GM23338 (cell line): ENCODE results near the gene PLEKHM2. TPM values are rescaled to one million over a fixed set of nuclear protein-coding genes. Genes with fewer than 3 reads are reported as not detected.
A peak's percentile ranks its signal among the peaks of the same experiment; 100 is the strongest.

Source experiments
- ATAC-seq: fragments of 200-7000 bp; cut with Tn5 transposase; 3 replicates; pipeline ENCODE4 v1.9.1; 2020
- DNase-seq: peaks from one replicate; pipeline ENCODE4 v3.0.0-alpha.2; 2015; ENCODE audit warnings: low spot score
- H2AFZ ChIP-seq: fragments of 200-600 bp; sonication (generic); 2 replicates; pipeline ENCODE4 v1.8.0; 2016; ENCODE audit warnings: antibody characterized with exemption, mild to moderate bottlenecking, moderate library complexity
- H3F3A ChIP-seq: fragments of 200-600 bp; sonication (generic); replicated peaks from 2 replicates; pipeline ENCODE4 v1.8.0; 2017; ENCODE audit warnings: antibody characterized with exemption, mixed run types, low read depth
- H3K27ac ChIP-seq: fragments of 200-600 bp; sonication (generic); 2 replicates; pipeline ENCODE4 v1.6.1; 2016; ENCODE audit warnings: low read depth
- H3K27me3 ChIP-seq: fragments of 200-600 bp; sonication (generic); 2 replicates; pipeline ENCODE4 v1.8.0; 2016; ENCODE audit warnings: mild to moderate bottlenecking, mixed run types, moderate library complexity; ENCODE audit not compliant: insufficient read depth
- H3K36me3 ChIP-seq: fragments of 200-600 bp; sonication (generic); 2 replicates; pipeline ENCODE4 v1.8.0; 2016; ENCODE audit warnings: mild to moderate bottlenecking; ENCODE audit not compliant: insufficient read depth
- H3K4me1 ChIP-seq: fragments of 200-600 bp; sonication (generic); 2 replicates; pipeline ENCODE4 v1.8.0; 2016; ENCODE audit warnings: mild to moderate bottlenecking, moderate library complexity; ENCODE audit not compliant: insufficient read depth
- H3K4me2 ChIP-seq: fragments of 200-600 bp; sonication (generic); 2 replicates; pipeline ENCODE4 v1.7.1; 2017; ENCODE audit warnings: mixed run types
- H3K4me3 ChIP-seq: fragments of 200-600 bp; sonication (generic); 2 replicates; pipeline ENCODE4 v1.6.1; 2016; ENCODE audit warnings: mixed run types
- H3K79me2 ChIP-seq: fragments of 200-600 bp; sonication (generic); replicated peaks from 2 replicates; pipeline ENCODE4 v1.8.0; 2017; ENCODE audit warnings: mild to moderate bottlenecking; ENCODE audit not compliant: insufficient read depth
- H3K9me2 ChIP-seq: fragments of 200-600 bp; sonication (generic); 2 replicates; pipeline ENCODE4 v1.8.0; 2017; ENCODE audit not compliant: insufficient read depth
- H4K20me1 ChIP-seq: fragments of 200-600 bp; sonication (generic); replicated peaks from 2 replicates; pipeline ENCODE4 v1.8.0; 2017; ENCODE audit warnings: mild to moderate bottlenecking; ENCODE audit not compliant: insufficient read depth
- H3K27ac Mint-ChIP-seq: 2 replicates; pipeline ENCODE4 v1.8.0; 2020; ENCODE audit warnings: inconsistent platforms, mild to moderate bottlenecking, moderate library complexity, mixed read lengths
- H3K27me3 Mint-ChIP-seq: 3 replicates; pipeline ENCODE4 v1.8.0; 2022; ENCODE audit warnings: low read depth, mild to moderate bottlenecking, moderate library complexity, mixed read lengths, inconsistent platforms; ENCODE audit not compliant: insufficient read depth, poor library complexity
- H3K36me3 Mint-ChIP-seq: 3 replicates; pipeline ENCODE4 v1.8.0; 2021; ENCODE audit warnings: low read depth, mild to moderate bottlenecking, inconsistent platforms, moderate library complexity, mixed read lengths
- H3K4me1 Mint-ChIP-seq: 3 replicates; pipeline ENCODE4 v1.8.0; 2020; ENCODE audit warnings: mild to moderate bottlenecking, inconsistent platforms, mixed read lengths
- H3K4me3 Mint-ChIP-seq: 3 replicates; pipeline ENCODE4 v1.8.0; 2021; ENCODE audit warnings: moderate library complexity, mild to moderate bottlenecking, inconsistent platforms, mixed read lengths
- H3K9me3 Mint-ChIP-seq: 3 replicates; pipeline ENCODE4 v1.8.0; 2020; ENCODE audit warnings: moderate library complexity, mild to moderate bottlenecking, inconsistent platforms, mixed read lengths
- CREB1 ChIP-seq: fragments of 250-450 bp; sonication (Bioruptor Pico); IDR thresholded peaks from 2 replicates; pipeline ENCODE4 v1.5.0; 2020; ENCODE audit warnings: low read depth, mild to moderate bottlenecking, moderate library complexity
- EZH2 ChIP-seq: fragments of 200-600 bp; sonication (generic); IDR thresholded peaks from one replicate; pipeline ENCODE4 v1.8.0; 2017; ENCODE audit warnings: antibody characterized with exemption, mild to moderate bottlenecking, low read depth; ENCODE audit not compliant: unreplicated experiment
- NANOG ChIP-seq: IDR thresholded peaks from 2 replicates; pipeline ENCODE4 v1.6.1; 2016; ENCODE audit warnings: antibody characterized with exemption, borderline replicate concordance
- POLR2AphosphoS5 ChIP-seq: IDR thresholded peaks from 2 replicates; pipeline ENCODE4 v1.6.1; 2016; ENCODE audit warnings: antibody characterized with exemption, low read depth
- ZNF114 ChIP-seq: fragments of 250-450 bp; sonication (Bioruptor Pico); IDR thresholded peaks from 2 replicates; pipeline ENCODE4 v1.5.0; 2020; ENCODE audit warnings: mild to moderate bottlenecking, moderate library complexity
- polyA plus RNA-seq: library from polyadenylated mRNA; unstranded; fragments of >200 nt; fragmentation: Nextera tagmentation; extraction: Ambion mirVana; gene quantifications from 2 replicates; pipeline ENCODE4 v1.2.1, GENCODE V29; 2016
- total RNA-seq: library from RNA; depleted of rRNA; stranded (reverse); fragments of >200 nt; shearing (Covaris generic); gene quantifications from 2 replicates; pipeline ENCODE4 v1.2.3, GENCODE V29; 2014
- TF ChIP-seq, protein P1 (sequence below): fragments of 250-450 bp; sonication (Bioruptor Pico); IDR thresholded peaks from 2 replicates; pipeline ENCODE4 v1.5.0; 2020; ENCODE audit warnings: mild to moderate bottlenecking, moderate library complexity
- TF ChIP-seq, protein P2 (sequence below): IDR thresholded peaks from 2 replicates; pipeline ENCODE4 v1.6.1; 2016; ENCODE audit warnings: antibody characterized with exemption
- TF ChIP-seq, protein P3 (sequence below), 2 experiments: fragments of 200-600 bp in 1 of 2; sonication (generic) in 1 of 2; conservative IDR thresholded peaks; 2 replicates each; pipeline versions ENCODE4 v1.5.1 to v1.6.1; 2016 to 2017; ENCODE audit warnings: antibody characterized with exemption in 2 of 2, low read depth in 2 of 2, mild to moderate bottlenecking in 2 of 2, moderate library complexity in 1 of 2

PLEKHM2 gene
- total and polyA plus RNA-seq, 2 experiments from 2014 or later = 11.2 to 40.0 TPM

DNA sequence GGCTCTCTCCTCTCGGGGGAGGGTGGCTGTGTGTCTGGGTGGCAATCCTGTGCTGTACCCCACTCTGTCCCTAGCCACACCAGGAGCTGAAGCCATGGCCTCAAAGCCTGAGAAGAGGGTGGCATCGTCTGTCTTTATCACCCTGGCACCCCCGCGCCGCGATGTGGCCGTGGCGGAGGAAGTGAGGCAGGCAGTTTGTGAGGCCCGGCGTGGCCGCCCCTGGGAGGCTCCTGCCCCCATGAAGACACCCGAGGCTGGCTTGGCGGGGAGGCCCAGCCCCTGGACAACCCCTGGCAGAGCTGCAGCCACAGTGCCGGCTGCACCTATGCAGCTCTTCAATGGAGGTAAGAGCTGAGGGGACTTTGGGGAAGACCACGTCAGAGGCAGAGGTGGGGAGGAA is 80.8 kb downstream of the PLEKHM2 start (continued):
- TF ChIP-seq, protein P1, sequence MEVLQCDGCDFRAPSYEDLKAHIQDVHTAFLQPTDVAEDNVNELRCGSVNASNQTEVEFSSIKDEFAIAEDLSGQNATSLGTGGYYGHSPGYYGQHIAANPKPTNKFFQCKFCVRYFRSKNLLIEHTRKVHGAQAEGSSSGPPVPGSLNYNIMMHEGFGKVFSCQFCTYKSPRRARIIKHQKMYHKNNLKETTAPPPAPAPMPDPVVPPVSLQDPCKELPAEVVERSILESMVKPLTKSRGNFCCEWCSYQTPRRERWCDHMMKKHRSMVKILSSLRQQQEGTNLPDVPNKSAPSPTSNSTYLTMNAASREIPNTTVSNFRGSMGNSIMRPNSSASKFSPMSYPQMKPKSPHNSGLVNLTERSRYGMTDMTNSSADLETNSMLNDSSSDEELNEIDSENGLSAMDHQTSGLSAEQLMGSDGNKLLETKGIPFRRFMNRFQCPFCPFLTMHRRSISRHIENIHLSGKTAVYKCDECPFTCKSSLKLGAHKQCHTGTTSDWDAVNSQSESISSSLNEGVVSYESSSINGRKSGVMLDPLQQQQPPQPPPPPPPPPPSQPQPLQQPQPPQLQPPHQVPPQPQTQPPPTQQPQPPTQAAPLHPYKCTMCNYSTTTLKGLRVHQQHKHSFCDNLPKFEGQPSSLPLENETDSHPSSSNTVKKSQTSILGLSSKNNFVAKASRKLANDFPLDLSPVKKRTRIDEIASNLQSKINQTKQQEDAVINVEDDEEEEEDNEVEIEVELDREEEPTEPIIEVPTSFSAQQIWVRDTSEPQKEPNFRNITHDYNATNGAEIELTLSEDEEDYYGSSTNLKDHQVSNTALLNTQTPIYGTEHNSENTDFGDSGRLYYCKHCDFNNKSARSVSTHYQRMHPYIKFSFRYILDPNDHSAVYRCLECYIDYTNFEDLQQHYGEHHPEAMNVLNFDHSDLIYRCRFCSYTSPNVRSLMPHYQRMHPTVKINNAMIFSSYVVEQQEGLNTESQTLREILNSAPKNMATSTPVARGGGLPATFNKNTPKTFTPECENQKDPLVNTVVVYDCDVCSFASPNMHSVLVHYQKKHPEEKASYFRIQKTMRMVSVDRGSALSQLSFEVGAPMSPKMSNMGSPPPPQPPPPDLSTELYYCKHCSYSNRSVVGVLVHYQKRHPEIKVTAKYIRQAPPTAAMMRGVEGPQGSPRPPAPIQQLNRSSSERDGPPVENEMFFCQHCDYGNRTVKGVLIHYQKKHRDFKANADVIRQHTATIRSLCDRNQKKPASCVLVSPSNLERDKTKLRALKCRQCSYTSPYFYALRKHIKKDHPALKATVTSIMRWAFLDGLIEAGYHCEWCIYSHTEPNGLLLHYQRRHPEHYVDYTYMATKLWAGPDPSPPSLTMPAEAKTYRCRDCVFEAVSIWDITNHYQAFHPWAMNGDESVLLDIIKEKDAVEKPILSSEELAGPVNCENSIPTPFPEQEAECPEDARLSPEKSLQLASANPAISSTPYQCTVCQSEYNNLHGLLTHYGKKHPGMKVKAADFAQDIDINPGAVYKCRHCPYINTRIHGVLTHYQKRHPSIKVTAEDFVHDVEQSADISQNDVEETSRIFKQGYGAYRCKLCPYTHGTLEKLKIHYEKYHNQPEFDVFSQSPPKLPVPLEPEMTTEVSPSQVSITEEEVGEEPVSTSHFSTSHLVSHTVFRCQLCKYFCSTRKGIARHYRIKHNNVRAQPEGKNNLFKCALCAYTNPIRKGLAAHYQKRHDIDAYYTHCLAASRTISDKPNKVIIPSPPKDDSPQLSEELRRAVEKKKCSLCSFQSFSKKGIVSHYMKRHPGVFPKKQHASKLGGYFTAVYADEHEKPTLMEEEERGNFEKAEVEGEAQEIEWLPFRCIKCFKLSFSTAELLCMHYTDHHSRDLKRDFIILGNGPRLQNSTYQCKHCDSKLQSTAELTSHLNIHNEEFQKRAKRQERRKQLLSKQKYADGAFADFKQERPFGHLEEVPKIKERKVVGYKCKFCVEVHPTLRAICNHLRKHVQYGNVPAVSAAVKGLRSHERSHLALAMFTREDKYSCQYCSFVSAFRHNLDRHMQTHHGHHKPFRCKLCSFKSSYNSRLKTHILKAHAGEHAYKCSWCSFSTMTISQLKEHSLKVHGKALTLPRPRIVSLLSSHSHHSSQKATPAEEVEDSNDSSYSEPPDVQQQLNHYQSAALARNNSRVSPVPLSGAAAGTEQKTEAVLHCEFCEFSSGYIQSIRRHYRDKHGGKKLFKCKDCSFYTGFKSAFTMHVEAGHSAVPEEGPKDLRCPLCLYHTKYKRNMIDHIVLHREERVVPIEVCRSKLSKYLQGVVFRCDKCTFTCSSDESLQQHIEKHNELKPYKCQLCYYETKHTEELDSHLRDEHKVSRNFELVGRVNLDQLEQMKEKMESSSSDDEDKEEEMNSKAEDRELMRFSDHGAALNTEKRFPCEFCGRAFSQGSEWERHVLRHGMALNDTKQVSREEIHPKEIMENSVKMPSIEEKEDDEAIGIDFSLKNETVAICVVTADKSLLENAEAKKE (CRISPR knock-in tag) = no peak
- TF ChIP-seq NANOG = no peak
- TF ChIP-seq CREB1 (CRISPR knock-in tag) = no peak
- TF ChIP-seq, protein P2, sequence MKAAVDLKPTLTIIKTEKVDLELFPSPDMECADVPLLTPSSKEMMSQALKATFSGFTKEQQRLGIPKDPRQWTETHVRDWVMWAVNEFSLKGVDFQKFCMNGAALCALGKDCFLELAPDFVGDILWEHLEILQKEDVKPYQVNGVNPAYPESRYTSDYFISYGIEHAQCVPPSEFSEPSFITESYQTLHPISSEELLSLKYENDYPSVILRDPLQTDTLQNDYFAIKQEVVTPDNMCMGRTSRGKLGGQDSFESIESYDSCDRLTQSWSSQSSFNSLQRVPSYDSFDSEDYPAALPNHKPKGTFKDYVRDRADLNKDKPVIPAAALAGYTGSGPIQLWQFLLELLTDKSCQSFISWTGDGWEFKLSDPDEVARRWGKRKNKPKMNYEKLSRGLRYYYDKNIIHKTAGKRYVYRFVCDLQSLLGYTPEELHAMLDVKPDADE = no peak

DNA sequence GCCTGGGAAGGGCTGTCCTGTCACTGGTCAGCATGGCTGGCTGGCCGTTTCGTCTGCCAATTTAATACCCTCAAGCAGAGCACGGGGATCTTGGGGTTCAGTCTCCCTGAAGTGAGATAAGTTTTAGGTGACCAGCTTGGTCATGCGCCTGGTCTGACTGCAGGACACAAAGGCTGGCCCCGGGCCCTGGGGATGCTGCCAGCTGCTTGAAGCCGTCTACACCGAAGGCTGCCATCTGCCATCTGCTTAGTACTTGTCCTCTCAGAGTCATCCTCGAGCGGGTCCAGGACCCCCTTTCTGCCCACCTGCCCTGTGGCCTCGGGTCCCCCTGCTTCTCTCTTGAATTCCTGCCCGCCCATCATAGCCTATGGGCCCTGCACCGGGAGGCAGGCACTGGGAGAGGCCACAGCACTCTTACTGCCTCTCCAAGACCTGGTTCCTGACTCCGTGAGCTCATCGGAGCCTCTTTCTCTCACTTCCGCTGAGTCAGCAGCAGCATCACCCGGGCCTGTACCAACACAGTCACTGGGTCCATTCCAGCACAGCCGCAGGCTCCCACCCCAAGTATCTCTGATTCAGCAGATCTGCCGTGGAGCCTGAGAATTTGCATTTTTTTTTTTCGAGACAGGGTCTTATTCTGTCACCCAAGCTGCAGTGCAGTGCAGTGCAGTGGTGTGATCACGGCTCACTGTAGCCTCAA is 81.5 kb downstream of the PLEKHM2 start:
- Histone ChIP-seq H3F3A (0 out of 2 replicates have a peak, but pooled peaks cover 8% of the 10 kb centered on the region), H3K79me2 (peaks cover 42% of the 10 kb centered on the region), H3K27me3 (no peaks in the 10 kb centered on the region), H3K4me2 (no peak overlapping the region), H2AFZ (no peak overlapping the region), H3K27ac (0 out of 2 replicates have a peak overlapping the region, but pooled peaks have one; percentile 32), H3K4me3 (no peak overlapping the region), H3K36me3 (peaks cover 32% of the 10 kb centered on the region), H3K9me2 (no peaks in the 10 kb centered on the region), H4K20me1 (peaks cover 34% of the 10 kb centered on the region), H3K4me1 (peaks cover 8% of the 10 kb centered on the region)
- Mint-ChIP-seq H3K27ac (peak overlapping the region; percentile 76), H3K36me3 (peaks cover 74% of the 10 kb centered on the region), H3K27me3 (peaks cover 15% of the 10 kb centered on the region), H3K4me1 (peaks cover 24% of the 10 kb centered on the region), H3K4me3 (no peak overlapping the region; the same call in 2 of the 3 replicates), H3K9me3 (no peaks in the 10 kb centered on the region; the same call in 2 of the 3 replicates)
- ATAC-seq (no peak), DNase-seq (no peak)
- TF ChIP-seq, protein P3, sequence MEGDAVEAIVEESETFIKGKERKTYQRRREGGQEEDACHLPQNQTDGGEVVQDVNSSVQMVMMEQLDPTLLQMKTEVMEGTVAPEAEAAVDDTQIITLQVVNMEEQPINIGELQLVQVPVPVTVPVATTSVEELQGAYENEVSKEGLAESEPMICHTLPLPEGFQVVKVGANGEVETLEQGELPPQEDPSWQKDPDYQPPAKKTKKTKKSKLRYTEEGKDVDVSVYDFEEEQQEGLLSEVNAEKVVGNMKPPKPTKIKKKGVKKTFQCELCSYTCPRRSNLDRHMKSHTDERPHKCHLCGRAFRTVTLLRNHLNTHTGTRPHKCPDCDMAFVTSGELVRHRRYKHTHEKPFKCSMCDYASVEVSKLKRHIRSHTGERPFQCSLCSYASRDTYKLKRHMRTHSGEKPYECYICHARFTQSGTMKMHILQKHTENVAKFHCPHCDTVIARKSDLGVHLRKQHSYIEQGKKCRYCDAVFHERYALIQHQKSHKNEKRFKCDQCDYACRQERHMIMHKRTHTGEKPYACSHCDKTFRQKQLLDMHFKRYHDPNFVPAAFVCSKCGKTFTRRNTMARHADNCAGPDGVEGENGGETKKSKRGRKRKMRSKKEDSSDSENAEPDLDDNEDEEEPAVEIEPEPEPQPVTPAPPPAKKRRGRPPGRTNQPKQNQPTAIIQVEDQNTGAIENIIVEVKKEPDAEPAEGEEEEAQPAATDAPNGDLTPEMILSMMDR (conservative IDR thresholded peaks at IDR 0.05; ENCODE audit: low read depth in 2 of 2) = no peak
- TF ChIP-seq ZNF114 (CRISPR knock-in tag) = no peak
- TF ChIP-seq POLR2AphosphoS5 = no peak
- TF ChIP-seq EZH2 = no peak
